ENCODE results near the gene HLCS. TPM values are rescaled to one million over a fixed set of nuclear protein-coding genes. Genes with fewer than 3 reads are reported as not detected.

HLCS gene
- total RNA-seq, 1 donor from 2014 or later = 6.9 TPM

DNA sequence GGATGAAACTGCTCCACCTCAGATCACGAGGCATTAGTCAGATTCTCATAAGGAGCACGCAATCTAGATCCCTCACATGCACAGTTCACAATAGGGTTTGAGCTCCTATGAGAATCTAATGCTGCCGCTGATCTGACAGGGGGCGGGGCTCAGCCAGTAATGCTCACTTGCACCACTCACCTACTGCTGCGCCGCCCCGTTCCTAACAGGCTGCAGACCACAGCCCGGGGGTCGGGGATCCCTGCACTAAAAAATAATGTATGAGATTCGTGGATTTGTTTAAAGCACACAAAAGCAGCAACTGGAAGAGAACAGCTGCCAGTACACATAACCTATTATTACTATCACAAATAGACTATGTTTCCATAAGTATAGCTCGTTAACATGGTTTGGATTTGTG lies 72.9 kb downstream of the HLCS start:
- no peak for DNase-seq (ENCODE audit: low spot score)
- intact Hi-C loops (cut with DNase I) = no loop called here

DNA sequence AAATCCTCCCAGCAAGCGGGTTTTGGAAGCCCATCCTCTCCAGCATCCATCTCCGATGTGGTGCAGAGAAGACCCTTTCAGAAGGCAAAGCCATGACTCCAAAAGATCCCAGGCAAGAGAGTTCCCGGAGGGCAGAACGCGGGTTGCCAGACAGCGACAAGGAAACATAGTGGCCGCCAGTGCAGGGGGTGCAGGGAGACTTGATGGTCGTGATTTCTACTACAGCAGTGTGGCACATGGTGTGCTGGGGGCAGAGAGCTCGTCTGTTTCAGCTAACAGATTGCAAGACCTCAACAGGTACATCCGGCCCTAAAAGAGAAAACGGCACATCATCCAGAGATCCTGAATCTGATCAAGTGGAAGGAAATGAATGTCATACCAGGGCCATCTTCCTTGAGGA lies 74.3 kb downstream of the HLCS start:
- no peak for DNase-seq (ENCODE audit: low spot score)
- intact Hi-C loops (cut with DNase I) = no loop called here

DNA sequence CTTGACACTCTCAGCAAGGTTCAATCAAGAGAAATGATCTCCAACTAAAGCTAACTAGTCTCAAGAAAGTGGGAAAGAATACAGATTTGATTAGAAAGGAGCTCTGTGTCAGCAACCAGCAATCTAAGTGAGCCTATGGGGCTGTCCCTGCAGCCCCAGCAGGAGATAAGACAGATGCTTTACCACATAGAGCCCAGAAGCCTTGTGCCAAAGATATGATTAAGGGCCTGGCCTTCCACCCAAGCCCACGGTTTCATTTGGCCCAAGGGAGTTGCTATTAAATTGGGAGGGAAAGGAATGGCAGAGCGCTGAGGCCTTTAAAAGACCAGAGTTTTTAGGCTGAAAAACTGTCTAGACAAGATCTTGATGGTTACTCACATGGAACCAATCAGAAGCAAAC lies 74.8 kb downstream of the HLCS start:
- DNase-seq (ENCODE audit: low spot score) = no peak
- intact Hi-C loops (cut with DNase I) = no loop called here

DNA sequence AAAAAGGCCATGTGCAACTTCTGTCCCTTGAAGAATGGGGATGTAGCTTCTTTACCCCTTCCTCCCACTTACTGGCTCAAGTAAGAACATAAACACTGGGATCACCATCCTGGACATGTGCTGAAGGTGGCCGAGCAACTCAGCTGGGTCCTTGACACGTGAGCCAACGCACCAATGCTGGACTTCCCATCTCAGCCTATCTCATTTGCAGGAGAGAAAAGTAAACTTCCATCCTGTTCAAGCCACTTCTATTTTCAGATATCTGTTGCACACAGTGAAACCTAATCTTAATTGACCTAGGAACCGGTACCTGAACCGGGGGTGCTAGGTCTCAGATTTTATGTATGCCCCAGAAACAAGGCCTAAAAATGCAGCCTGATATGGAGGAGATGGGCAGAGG lies 75.3 kb downstream of the HLCS start:
- intact Hi-C loops (cut with DNase I) = no loop called here
- no peak for DNase-seq (ENCODE audit: low spot score)

DNA sequence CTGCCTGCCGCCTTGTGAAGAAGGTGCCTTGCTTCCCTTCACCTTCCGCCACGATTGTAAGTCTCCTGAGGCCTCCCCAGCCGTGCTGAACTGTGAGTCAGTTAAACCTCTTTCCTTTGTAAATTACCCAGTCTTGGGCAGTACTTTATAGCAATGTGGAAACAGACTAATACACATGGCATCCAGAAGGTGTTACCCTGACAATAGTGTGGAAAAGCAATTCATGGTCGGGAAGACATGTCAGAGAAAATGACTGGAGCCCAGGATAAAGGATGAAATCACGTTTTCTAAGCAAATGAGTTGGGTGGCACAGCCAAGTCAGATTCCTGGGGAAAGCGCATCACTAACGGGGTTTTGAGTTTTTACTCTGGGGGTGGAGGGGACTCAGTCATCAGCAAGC lies 76.4 kb downstream of the HLCS start:
- intact Hi-C loops (cut with DNase I) = no loop called here
- DNase-seq (ENCODE audit: low spot score) = no peak

DNA sequence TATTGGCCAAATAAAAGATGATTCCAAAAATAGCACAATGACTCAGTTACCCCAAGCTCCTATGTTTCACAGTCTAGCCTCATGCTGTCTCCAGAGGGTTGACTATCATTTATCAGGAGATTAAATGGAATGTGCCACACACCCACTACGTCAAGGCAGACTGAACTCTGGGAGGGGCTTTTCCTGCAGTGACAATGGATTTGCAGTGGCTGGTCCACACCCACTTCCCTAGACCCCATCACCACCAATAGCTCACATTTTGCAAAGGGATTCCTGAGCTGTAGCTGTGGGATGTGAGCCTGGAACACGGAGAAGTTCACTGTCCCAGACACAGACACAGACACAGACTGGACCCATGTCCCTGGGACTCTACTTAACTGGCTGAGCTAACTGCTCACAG lies 77.1 kb downstream of the HLCS start:
- intact Hi-C loops (cut with DNase I) = loop anchor here (2.0 kb wide), 1 partner anchor 29 kb away; no protein-coding TSS in a partner anchor
- DNase-seq (ENCODE audit: low spot score) = no peak

DNA sequence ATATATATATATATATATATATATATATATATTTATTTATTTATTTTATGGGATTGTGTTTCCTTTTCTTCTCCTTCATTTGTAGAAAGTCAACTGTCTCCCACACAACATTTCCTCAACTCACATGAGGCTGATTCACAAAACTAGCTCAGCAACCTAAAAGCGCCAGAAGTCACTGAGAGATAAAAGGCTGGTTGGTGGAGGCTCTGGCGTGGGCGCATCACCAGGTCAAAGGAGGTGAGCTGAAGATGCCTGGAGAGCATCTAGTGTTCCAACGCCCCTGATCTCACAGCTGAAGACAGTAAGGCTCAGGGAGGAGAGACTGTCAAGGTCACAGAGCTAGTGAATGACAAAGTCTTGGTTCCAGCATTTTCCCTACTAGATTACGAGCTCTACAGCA lies 78.0 kb downstream of the HLCS start:
- no peak for DNase-seq (ENCODE audit: low spot score)
- intact Hi-C loops (cut with DNase I) = loop anchor here (2.0 kb wide), 1 partner anchor 28 kb away; no protein-coding TSS in a partner anchor

DNA sequence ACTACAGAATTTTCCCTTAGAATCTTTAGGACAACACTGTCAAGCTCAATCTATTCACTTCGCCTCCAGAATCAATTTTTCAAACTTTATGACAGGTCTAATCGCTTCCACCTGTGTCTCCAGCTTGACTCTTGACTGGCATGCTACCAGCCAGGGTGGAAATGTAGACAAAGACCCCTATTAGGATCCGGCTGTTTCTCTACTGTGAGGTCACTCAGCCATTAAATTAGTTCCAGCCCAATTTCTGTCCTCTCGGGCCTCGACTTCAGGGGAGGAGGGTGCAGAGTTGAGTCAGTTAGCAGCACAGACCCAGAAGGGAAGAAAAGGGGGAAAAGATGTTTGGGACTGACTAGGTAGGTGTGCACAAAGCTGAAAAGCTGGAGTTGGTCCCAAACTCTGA lies 78.5 kb downstream of the HLCS start:
- DNase-seq (ENCODE audit: low spot score) = no peak
- intact Hi-C loops (cut with DNase I) = loop anchor here (2.0 kb wide), 1 partner anchor 27 kb away; no protein-coding TSS in a partner anchor

DNA sequence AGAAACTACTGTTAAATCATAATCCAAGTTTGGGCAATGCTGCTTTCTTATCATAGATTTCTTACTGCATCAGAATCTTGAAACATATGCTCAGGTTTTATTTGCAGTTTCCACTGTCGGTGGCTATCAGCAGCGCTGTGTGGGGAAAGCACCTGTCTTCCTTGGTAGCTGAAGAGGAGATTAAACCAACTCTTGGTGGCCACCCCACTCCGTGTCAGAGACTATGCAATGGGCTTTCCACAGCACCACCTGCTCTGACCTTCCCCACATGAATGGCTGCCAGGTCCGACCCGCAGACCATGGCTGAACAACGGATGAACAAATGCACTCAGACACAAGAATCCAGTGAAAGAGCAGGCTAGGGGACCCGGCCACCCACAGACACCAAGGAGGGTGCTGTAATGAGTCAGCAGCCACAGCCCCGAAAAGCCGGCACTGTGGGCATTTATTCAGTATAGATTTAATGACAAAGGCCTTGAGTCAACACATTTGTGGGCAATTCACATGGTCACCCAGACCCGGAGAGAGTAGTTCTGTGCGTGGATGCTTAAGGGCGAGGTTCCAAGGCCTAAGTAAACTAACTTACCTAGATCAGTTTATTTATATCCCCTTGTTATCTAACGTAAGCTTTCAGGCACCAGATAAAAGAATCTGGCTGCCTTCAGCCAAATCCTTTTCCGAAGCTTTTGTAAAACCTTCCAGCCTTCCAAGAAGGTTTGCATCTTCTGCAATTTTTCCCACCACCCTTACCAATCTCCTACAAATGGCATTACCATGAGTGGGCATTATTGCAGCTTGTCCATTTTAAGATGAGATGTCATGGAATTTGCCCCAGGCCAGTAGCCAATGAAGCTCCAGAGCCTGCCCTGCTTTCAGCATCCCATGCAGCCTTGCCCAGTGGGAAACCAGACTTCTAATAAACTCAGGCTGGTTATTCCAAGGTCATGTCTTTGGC lies 82.7 kb downstream of the HLCS start:
- intact Hi-C loops (cut with DNase I) = no loop called here
- DNase-seq (ENCODE audit: low spot score) = no peak

DNA sequence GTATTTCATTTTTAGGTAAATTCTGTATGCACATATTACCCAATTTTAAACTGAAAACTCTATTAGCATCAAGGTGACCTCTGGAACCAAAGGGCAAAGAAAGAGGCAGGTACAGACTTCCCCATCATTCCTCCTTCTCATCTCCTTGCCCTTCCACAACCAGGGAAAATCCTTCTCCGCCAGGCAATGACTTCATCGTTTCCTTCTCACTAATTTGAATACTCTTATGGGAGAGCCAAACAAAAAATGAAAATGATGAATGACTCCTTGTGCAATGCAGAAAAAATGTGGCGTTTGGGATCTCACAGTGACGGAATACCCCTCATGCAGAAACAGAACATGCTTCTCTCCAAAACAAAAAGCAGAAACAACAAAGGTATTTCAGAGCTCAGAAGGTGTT lies 83.7 kb downstream of the HLCS start:
- DNase-seq (ENCODE audit: low spot score) = no peak
- intact Hi-C loops (cut with DNase I) = no loop called here

DNA sequence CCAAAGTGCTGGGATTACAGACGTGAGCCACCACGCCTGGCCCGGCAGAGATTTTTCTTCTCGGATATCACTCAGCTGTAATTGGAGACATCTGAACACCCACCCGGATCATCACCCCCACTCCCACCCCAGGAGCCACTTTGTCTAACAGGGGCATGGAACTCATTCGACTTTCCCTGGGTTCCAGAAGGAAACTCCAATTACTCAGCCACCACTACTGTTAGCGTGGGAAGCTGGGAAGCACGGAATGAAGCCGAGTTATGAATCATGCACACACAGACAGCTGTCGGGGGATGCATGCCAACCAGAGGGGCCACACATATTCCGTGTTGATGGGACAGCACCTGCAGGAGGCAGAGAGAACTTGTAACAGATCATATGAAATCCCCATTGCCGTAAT lies 85.2 kb downstream of the HLCS start:
- intact Hi-C loops (cut with DNase I) = no loop called here
- DNase-seq (ENCODE audit: low spot score) = no peak

DNA sequence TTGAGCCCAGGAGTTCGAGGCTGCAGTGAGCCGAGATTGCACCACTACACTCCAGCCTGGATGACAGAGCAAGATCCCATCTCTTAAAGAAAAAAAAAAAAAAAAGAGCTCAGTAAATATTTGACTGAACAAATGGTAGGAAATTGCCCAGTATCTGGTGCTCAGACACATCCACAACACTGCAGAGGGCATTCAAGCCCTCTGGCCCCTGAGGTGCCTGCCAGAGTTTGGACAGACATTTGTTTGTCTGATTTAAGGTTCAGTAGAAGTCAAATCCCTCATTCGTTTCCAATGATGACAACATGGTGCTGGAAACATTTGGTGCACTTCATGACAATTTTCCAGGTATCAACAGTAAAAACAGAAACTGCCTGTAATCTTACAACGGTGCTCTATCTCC lies 86.6 kb downstream of the HLCS start:
- intact Hi-C loops (cut with DNase I) = no loop called here
- no peak for DNase-seq (ENCODE audit: low spot score)

DNA sequence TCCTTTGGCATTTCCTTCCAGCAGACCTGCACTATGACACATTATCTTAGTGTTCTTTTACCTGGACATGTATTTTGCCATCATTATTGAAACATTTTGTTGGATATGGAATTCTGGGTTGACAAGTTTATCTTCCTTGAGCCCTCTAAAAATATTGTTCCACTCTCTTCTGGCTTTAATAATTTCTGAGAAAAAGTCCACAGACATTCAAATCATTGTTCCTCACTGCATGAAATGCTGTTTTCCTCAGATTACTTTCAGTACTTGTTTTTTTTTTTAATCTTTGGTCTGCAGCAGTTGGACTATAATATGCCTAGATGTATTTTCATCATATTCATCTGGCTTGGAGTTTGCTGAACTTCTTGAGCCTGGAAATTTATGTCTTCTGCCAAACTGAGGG lies 88.7 kb downstream of the HLCS start:
- intact Hi-C loops (cut with DNase I) = no loop called here
- DNase-seq (ENCODE audit: low spot score) = no peak

DNA sequence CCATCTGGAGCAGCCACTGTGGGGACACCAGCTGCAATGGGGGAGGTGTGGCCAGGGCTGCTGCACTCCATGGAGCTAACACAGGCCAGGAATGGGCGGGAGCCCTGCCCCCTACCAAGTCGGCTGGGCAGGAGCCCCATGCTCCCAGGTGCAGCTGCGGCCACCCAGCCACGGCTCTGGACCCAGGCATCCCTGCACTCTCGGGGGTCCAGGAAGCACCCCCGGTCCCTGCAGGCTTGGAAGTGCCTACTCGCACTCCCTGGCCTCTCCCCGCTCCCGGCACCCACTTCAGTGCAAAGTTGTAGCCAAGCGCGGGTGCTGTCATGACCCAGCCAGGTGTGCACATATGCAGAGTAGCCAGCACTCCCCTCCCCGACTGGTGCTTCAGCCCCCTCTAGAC lies 91.8 kb downstream of the HLCS start:
- DNase-seq (ENCODE audit: low spot score) = no peak
- intact Hi-C loops (cut with DNase I) = no loop called here

DNA sequence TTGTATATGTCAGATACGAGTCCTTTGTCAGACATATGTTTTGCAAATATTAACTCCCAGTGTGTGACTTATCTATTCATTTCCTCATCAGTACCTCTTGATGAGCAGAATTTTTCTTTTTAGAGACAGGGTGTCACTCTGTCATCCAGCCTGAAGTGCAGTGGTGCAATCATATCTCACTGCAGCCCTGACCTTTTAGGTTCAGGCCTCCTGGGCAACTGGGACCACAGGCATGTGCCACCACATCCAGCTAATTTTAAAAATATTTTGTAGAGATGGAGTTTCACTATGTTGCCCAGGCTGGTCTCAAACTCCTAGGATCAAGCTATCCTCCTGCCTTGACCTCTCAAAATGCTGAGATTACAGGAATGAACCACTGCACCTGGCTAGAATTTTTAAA lies 93.0 kb downstream of the HLCS start:
- intact Hi-C loops (cut with DNase I) = no loop called here

DNA sequence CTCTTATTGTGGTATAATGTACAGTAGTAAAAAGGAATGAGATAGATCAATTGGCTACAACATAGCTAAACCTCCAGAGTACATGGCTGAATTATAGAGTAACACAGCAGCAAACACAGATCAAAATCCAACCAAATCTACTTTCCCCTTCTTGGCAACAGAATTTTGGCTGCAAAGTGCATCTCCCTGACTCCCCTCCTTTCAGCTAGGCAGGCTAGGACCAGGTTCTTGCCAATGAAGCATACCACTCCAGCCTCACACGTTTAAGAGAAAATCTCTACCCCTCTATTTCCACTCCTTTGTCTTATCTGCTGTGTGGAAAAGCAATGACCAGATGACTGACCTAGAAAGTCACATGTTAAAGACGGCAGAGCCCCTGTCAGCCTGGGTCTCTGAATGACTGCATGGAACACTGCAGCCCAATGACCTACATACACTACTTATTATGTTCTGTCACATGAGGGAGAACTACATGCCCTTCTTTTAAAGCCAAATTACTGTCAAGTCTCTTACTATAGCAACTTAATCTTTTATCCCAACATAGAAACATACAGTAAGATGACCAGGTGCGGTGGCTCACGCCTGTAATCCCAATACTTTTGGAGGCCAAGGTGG lies 99.1 kb downstream of the HLCS start:
- intact Hi-C loops (cut with DNase I) = no loop called here
- no peak for DNase-seq (ENCODE audit: low spot score)

More for the DNA sequence above, 93.0 kb downstream of the HLCS start:
- DNase-seq (ENCODE audit: low spot score) = no peak

DNA sequence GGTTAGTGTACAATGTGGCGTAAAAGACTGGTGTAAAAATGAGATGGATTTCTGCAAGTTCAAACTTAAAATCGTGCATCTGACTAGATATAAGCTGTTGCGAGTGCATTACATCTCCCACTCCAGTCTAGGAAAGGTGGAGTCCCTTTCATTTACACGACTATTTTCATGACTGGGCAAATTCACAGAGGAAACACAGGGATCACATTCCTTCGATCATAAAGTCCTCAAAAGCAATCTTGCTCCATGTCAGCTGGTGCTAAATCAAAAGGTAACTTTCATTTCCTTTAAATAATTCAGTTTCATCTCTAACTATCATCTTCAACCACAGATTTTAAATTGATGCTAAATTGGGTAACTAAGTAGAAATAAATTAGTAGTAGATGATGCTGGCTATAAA lies 100.0 kb downstream of the HLCS start:
- intact Hi-C loops (cut with DNase I) = no loop called here

DNA sequence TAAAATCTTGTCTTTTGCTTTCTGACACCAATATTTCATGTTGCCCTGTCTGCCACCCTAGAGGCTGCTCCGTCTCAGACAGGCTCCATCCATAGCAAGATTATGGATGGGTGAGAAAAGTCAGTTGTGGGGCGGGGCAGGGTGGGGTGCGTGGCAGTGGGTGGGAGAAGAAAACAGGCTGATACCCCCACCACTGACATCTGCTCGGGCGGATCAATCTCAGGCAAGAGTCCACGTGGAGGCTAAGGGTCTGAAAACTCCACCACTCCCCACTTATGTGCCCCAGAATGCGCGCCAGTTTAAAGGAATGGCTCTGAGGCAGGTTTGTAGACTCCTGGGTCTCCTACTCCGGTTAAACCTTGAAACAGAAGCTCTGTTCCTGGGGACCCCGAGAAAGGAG lies 101.5 kb downstream of the HLCS start:
- no peak for DNase-seq (ENCODE audit: low spot score)
- intact Hi-C loops (cut with DNase I) = no loop called here

More for the DNA sequence above, 100.0 kb downstream of the HLCS start:
- DNase-seq (ENCODE audit: low spot score) = no peak

DNA sequence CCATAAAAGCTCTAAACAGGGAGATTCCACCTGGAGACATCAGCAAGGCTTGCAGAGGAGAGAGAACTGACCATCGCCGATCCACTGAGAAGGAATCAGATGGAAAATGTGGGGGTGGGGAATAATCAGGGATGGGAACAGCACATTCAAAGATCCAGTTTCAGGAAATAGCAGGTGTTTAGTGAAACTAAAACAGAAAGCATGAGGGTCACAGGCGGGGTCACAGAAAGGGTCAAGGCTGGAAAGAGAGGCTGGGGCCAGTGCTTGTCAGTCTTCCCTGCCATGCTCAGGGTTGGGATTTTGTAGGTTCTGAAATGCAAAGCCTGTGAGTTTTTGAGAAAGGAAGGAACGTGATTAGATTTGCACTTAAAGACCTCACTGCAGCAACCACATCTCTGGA lies 103.2 kb downstream of the HLCS start:
- no peak for DNase-seq (ENCODE audit: low spot score)
- intact Hi-C loops (cut with DNase I) = no loop called here

DNA sequence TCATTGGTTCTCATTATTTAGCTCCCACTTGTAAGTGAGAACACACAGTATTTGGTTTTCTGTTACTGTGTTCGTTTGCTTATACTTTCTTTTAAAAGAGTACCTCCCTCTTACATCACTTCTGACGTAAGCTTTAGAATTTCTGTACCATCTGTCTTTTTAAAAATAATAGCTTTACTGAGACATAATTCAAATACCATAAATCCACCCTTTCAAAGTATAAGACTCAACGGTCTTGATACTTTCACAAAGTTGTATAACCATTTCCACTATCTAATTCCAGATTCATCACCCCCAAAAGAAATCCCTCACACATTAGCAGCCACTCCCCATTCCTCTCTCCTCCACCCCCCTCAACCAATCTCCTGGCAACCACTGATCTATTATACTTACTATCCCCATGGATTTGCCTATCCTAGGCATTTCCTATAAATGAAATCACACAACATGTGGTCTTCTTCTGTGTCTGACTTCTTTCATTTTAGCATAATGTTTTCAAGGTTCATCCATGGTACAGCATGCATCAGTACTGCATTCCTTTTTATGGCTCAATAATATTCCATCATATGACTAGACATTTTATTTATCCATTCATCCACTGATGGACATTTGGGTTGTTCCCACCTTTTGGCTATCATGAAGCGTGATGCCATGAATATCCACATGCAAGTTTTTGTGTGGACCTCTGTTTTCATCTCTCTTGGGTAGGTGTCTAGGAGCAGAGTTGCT lies 104.7 kb downstream of the HLCS start:
- intact Hi-C loops (cut with DNase I) = loop anchor here (2.0 kb wide), 1 partner anchor 27 kb away; no protein-coding TSS in a partner anchor

More for the DNA sequence above, 104.7 kb downstream of the HLCS start:
- no peak for DNase-seq (ENCODE audit: low spot score)

All from cardiac septum (tissue), 1 donor.